ENCODE measurements around the gene RFC5. TPM values are rescaled to one million over a fixed set of nuclear protein-coding genes. Genes with fewer than 3 reads are reported as not detected.

The RFC5 gene
- total and polyA plus RNA-seq, 2 of the 13 experiments (the other 11 are each of a cell fraction or from before 2014, with no cell fraction given) = 16.8 to 51.4 TPM

GRCh38 chr12:118052324-118053070 is 36.0 kb downstream of the RFC5 start (continued):
- TF ChIP-seq ZNF567 (CRISPR knock-in tag; IDR thresholded peaks at IDR 0.05; ENCODE audit: borderline replicate concordance) (peak; percentile 92; the same call in 1 of the 2 replicates), ZNF782 (CRISPR knock-in tag; IDR thresholded peaks at IDR 0.05; ENCODE audit: borderline replicate concordance) (no peak), CCAR2 (optimal IDR thresholded peaks at IDR 0.05; ENCODE audit: low read depth, low read length) (no peak), KAT7 (CRISPR knock-in tag; IDR thresholded peaks at IDR 0.05; ENCODE audit: borderline replicate concordance) (peak; percentile 69; the same call in 1 of the 2 replicates), EP300 (IDR thresholded peaks at IDR 0.05; ENCODE audit: low read depth in 2 of 2, low read length in 2 of 2) (peak; percentile 65 to 90; a peak in 3 of 4 replicates), EP300 (CRISPR knock-in tag; IDR thresholded peaks at IDR 0.05; ENCODE audit: borderline replicate concordance) (peak; percentile 92), ZNF75D (CRISPR knock-in tag; IDR thresholded peaks at IDR 0.05; ENCODE audit: borderline replicate concordance) (no peak), MAFG (CRISPR knock-in tag; IDR thresholded peaks at IDR 0.05) (no peak), MTERF4 (CRISPR knock-in tag; IDR thresholded peaks at IDR 0.05) (0 out of 2 replicates have a peak, but pooled peaks have one; percentile 35), ZNF496 (CRISPR knock-in tag; IDR thresholded peaks at IDR 0.05; ENCODE audit: insufficient replicate concordance) (no peak), KAT2B (IDR thresholded peaks at IDR 0.05; ENCODE audit: borderline replicate concordance, low read depth, low read length) (no peak), SIN3A (IDR thresholded peaks at IDR 0.05; ENCODE audit: borderline replicate concordance, low read depth, low read length) (peak; percentile 85; the same call in 1 of the 2 replicates), ZNF44 (CRISPR knock-in tag; IDR thresholded peaks at IDR 0.05) (0 out of 2 replicates have a peak, but pooled peaks have one; percentile 61), RAD21 (CRISPR knock-in tag; IDR thresholded peaks at IDR 0.05) (no peak; the same call in 1 of the 2 replicates), PRMT3 (CRISPR knock-in tag; IDR thresholded peaks at IDR 0.05; ENCODE audit: borderline replicate concordance, low read depth) (no peak), MIXL1 (CRISPR knock-in tag; IDR thresholded peaks at IDR 0.05) (peak; percentile 89; the same call in 1 of the 2 replicates), SKI (IDR thresholded peaks at IDR 0.05; ENCODE audit: partially characterized antibody) (peak; percentile 98), ZNF615 (CRISPR knock-in tag; IDR thresholded peaks at IDR 0.05; ENCODE audit: borderline replicate concordance) (peak; percentile 64; the same call in 1 of the 2 replicates), HNRNPUL1 (IDR thresholded peaks at IDR 0.05; ENCODE audit: low read depth, low read length) (no peak), SRSF9 (IDR thresholded peaks at IDR 0.05; ENCODE audit: borderline replicate concordance, insufficient read depth, low read depth, low read length, poor library complexity, severe bottlenecking) (no peak), ATF1 (CRISPR knock-in tag; IDR thresholded peaks at IDR 0.05) (no peak), AHDC1 (CRISPR knock-in tag; IDR thresholded peaks at IDR 0.05; ENCODE audit: borderline replicate concordance) (peak; percentile 90)
